ENCODE data around the gene LHFPL6. TPM values are rescaled to one million over a fixed set of nuclear protein-coding genes. Genes with fewer than 3 reads are reported as not detected.

Gene LHFPL6
- total RNA-seq, 6 experiments from 2014 or later = 57.5 to 75.3 (median 61.4) TPM

- Mint-ChIP-seq H3K4me3 (no peak overlapping the region), H3K27me3 (ENCODE audit: insufficient read depth) (peaks cover 23% of the 10 kb centered on the region), H3K9me3 (no peaks in the 10 kb centered on the region), H3K27ac (no peak overlapping the region), H3K36me3 (ENCODE audit: low read depth) (no peaks in the 10 kb centered on the region), H3K4me1 (ENCODE audit: low read depth) (no peaks in the 10 kb centered on the region)
- no peak for TF ChIP-seq CTCF (IDR thresholded peaks at IDR 0.05)
- DNase-seq = no peak
These were observed 30.0 kb upstream of the LHFPL6 start for GRCh38 chr13:39632994-39633393.

GRCh38 chr13:39631307-39631706, 28.3 kb upstream of the LHFPL6 start:
- H3K4me1 Mint-ChIP-seq (ENCODE audit: low read depth) = no peaks in the 10 kb centered on the region
- no peak for TF ChIP-seq CTCF (IDR thresholded peaks at IDR 0.05)
- peaks cover 20% of the 10 kb centered on the region for H3K27me3 Mint-ChIP-seq (ENCODE audit: insufficient read depth)
- no peak overlapping the region for H3K4me3 Mint-ChIP-seq
- H3K9me3 Mint-ChIP-seq = no peaks in the 10 kb centered on the region
- H3K27ac Mint-ChIP-seq = no peak overlapping the region
- no peak for DNase-seq
- no peaks in the 10 kb centered on the region for H3K36me3 Mint-ChIP-seq (ENCODE audit: low read depth)

GRCh38 chr13:39623466-39623865, 20.5 kb upstream of the LHFPL6 start:
- Mint-ChIP-seq H3K27me3 (ENCODE audit: insufficient read depth) (peaks cover 19% of the 10 kb centered on the region), H3K36me3 (ENCODE audit: low read depth) (no peaks in the 10 kb centered on the region), H3K4me3 (no peak overlapping the region), H3K4me1 (ENCODE audit: low read depth) (no peaks in the 10 kb centered on the region), H3K9me3 (no peaks in the 10 kb centered on the region), H3K27ac (no peak overlapping the region)
- TF ChIP-seq CTCF (IDR thresholded peaks at IDR 0.05) = no peak
- DNase-seq = no peak

GRCh38 chr13:39618561-39618960, 15.6 kb upstream of the LHFPL6 start:
- no peak for TF ChIP-seq CTCF (IDR thresholded peaks at IDR 0.05)
- Mint-ChIP-seq H3K27ac (no peak overlapping the region), H3K9me3 (no peaks in the 10 kb centered on the region), H3K36me3 (ENCODE audit: low read depth) (no peaks in the 10 kb centered on the region), H3K4me3 (no peak overlapping the region), H3K27me3 (ENCODE audit: insufficient read depth) (peaks cover 21% of the 10 kb centered on the region), H3K4me1 (ENCODE audit: low read depth) (no peaks in the 10 kb centered on the region)
- DNase-seq = no peak

GRCh38 chr13:39616087-39616694, 13.2 kb upstream of the LHFPL6 start:
- Mint-ChIP-seq H3K9me3 (no peaks in the 10 kb centered on the region), H3K4me1 (ENCODE audit: low read depth) (no peaks in the 10 kb centered on the region), H3K27me3 (ENCODE audit: insufficient read depth) (peaks cover 17% of the 10 kb centered on the region), H3K36me3 (ENCODE audit: low read depth) (no peaks in the 10 kb centered on the region), H3K27ac (no peak overlapping the region), H3K4me3 (no peak overlapping the region)
- DNase-seq = peak; percentile 58
- peak; percentile 90 for TF ChIP-seq CTCF (IDR thresholded peaks at IDR 0.05)

All from HFFc6 (cell line).